Measurements from ENCODE around the gene CADM1.

- TF ChIP-seq POLR2A (IDR thresholded peaks at IDR 0.05; ENCODE audit: low read length) (no peak), GATA1 (IDR thresholded peaks at IDR 0.05; ENCODE audit: low read depth, low read length) (no peak)
Observed at GRCh38 chr11:115325523-115325922, 178.7 kb downstream of the CADM1 start.
